HG03565 (cell line): ENCODE data around the gene MATCAP1.

Experiments used
- ATAC-seq: cut with Tn5 transposase; IDR thresholded peaks from one replicate; pipeline ENCODE4 v1.9.1; 2021; ENCODE audit warnings: mild to moderate bottlenecking, moderate library complexity; ENCODE audit not compliant: unreplicated experiment

The MATCAP1 gene

DNA sequence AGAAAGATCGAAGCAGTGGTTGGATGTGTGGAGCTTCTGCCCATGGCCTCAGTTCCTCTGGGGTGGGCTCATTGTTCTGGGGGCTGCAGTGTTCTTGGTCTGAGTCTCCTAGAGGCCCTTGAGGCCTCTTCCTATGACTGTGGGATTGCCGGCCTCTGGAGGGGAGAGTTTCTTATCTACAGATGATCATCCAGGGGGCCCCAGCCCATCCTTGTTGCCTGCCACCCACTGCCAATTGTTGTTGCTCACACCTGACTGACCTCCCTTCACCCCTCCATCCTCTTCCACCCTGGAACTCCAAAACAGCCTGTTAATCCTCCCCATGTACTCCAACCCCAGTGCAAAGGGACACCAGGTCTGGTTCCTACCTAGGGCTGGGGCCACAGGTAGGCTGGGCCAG lies 38.8 kb downstream of the MATCAP1 start:
- ATAC-seq = no peak

DNA sequence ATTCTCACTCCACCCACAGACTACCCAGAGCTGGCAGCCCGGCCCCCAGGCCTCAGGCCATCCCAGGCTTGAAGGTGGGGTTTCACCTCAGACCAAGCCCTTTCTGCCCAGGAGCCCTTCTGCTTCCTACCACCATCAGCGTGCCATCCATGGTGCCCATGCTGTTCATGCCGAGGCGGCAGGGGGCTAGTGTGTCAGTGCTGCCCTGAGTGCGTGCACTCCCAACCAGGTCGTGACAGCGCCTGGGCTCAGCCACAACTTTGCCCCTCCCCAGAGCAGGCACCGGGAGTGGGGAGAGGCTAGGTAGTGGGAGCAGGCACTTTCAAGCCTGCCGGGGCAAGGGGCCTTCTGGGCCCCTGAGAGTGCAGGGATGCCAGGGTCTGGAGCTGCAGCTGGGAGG lies 41.4 kb downstream of the MATCAP1 start:
- ATAC-seq = no peak

DNA sequence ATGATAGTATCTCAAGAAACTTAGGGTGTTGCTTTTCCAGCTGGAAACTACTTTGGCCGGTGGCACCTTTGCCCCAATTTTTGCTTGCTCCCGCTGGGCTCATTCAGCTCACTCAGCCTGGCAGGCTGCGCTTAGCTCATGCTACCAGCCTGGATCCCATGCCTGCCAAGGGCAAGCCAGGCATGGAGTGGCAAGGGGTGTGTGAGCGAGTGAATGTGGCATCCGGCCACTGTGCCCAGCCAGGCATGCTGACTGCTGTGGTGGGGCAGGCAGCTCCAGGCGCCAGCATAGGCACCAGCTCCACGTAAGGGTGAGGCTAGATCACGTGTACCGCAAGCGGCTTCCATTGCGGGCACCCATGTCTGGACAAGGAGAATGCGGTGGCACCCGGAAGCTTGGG lies 42.4 kb downstream of the MATCAP1 start:
- ATAC-seq = no peak

DNA sequence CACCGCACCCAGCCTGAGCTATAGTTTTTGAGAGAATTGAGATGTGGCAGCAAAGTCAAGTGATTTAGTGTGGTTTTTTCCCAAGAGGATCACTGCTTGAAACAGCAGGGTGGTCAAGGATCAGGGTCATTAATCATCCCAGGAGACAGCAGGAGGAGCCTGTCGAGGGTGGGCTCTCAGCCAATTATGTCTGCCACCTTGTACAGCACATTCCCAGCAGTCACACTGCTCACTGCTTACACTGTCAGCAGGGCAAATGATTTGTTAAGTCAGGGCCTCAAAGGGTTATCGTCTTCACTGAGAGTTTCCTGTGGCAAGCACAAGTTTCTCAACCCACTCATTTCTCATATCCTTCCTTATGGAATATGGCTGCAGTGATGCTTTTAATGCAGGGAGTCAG lies 46.2 kb downstream of the MATCAP1 start:
- no peak for ATAC-seq

DNA sequence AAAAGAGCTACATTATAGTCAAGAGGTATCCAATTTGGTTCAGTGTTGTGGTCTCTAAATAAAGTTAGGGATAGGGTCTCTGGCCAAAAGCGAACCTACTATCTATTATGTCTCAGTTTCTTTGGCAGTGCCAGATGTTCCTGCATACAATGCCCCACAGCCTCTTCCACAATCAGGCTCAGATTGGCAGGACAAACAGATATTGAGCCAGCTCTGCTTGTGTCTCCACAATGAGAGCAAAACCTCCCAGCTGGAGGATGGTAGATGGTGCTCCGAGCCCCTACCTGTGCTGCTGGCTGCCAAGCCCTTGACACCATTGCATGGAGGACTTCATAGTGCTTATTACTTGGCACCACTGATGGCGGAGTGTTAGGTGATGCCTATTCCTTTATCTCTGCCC lies 54.3 kb downstream of the MATCAP1 start:
- ATAC-seq = no peak

DNA sequence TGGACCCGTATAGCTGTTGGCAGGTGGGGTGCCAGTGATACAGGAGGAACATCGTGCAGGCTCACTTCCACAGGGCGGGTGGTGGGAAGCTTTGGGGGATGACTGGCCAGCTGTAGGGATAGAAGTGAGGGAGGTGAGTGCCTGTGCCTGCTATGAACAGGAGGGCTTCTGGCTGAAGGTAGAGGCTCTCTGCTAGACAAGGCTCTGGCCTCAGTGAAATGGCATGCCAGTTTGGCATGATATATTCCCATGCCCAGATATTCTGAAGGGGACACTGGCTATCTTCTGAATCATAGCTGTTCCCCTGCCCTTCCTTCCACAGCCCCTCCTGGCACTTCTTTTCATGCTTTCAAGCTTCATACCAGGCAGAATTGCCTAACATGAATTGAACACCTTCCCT lies 54.9 kb downstream of the MATCAP1 start:
- no peak for ATAC-seq

DNA sequence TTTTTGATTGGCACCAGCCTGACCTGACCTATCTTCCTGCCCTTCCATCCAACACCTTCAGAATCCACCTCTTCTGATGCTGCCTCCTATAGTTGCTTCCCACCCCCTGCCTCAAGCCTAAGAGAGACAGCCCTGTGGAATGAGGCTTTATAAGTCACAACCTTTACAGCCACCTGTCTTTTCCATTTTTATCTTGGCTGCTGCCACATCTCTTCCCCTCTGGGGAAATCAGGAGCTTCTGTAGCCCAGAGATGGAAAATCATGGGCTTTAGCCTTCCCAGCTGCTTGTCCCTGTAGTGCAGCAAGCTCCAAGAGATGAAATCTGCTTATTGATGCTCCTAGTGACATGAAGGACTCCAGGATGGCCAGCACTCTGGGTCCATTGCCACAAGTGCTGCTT lies 55.3 kb downstream of the MATCAP1 start:
- ATAC-seq = no peak
